ENCODE data around the gene SNX8. TPM values are rescaled to one million over a fixed set of nuclear protein-coding genes. Genes with fewer than 3 reads are reported as not detected.
"Not testable (repeated sequence)": the region's sequence is repeated elsewhere in the genome, so short reads cannot be mapped to it uniquely, and the experiment has no call there.

The SNX8 gene
- total and polyA plus RNA-seq, 2 of the 13 experiments (the other 11 are each of a cell fraction or from before 2014, with no cell fraction given): 20.6 to 45.2 TPM

DNA sequence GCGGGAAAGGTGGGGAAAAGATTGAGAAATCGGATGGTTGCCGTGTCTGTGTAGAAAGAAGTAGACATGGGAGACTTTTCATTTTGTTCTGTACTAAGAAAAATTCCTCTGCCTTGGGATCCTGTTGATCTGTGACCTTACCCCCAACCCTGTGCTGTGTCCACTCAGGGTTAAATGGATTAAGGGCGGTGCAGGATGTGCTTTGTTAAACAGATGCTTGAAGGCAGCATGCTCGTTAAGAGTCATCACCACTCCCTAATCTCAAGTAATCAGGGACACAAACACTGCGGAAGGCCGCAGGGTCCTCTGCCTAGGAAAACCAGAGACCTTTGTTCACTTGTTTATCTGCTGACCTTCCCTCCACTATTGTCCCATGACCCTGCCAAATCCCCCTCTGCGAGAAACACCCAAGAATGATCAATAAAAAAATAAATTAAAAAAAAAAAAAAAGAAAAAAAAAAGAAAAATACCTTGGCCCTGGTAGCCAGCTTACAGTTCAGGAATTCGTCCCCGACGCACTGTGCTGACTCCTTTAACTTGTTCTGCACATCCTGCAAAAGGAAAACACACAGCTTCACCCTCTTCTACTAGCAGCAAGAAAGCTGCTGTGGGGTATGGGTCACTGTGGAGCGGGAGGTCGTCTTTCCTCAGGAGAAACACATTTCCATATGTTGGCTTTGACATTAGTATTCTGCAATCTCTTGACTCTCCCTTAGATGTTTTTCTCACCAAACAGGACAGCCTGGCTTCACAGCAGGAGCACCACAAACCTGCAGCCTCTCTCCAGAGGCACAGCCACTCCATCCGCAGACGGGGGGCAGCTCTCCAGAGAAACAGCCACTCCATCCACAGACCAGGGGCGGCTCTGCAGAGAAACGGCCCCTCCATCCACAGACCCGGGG lies 44.9 kb downstream of the SNX8 start:
- H3K27me3 ChIP-seq (ENCODE audit: control insufficient read depth in 1 of 2, insufficient read depth in 2 of 2, low read length in 2 of 2); H3K4me3 ChIP-seq (replicated peaks in 1 of 3; ENCODE audit: insufficient read depth in 1 of 3, low read depth in 2 of 3, low read length in 3 of 3); H2AFZ ChIP-seq (ENCODE audit: low read length); CTCF ChIA-PET (ENCODE audit: low intra/inter-chr PET ratio, low total read pairs); H4K20me1 ChIP-seq (ENCODE audit: insufficient read depth, low read length); BruUV-seq (replicated peaks); H3K79me2 ChIP-seq (ENCODE audit: insufficient read depth, low read length); H3K9me3 ChIP-seq (ENCODE audit: low read length); in situ Hi-C loops (cut with HindIII; ENCODE audit: extremely low pct_ligation_motif_present, low pct_unique_long_range_greater_than_20kb); TF ChIP-seq FOXP1, FOXA1, SOX6 (IDR thresholded peaks at IDR 0.05): not testable (repeated sequence)
- ATAC-seq (peak; percentile 83), FAIRE-seq (peak; percentile 36), DNase-seq (ENCODE audit: low spot score) (peak; percentile 35)
- POLR2A ChIA-PET: interaction anchor here (1.5 to 2.1 kb wide), 2 partner anchors 27 to 85 kb away, joined by 5 to 6 read pairs; partner anchors contain the start of genes EIF3B, MRM2 and NUDT1
- Histone ChIP-seq H3K9ac (ENCODE audit: insufficient read depth, low read depth, low read length) (peak overlapping the region; percentile 31; the same call in 1 of the 2 replicates), H3K4me2 (ENCODE audit: low read depth, low read length) (peak overlapping the region; percentile 66), H3K4me1 (ENCODE audit: insufficient read depth, low read length) (peaks cover 43% of the 10 kb centered on the region), H3K36me3 (replicated peaks in 1 of 2; ENCODE audit: control insufficient read depth in 1 of 2, insufficient read depth in 2 of 2, low read length in 2 of 2) (peaks cover 8 to 19% of the 10 kb centered on the region in 2 experiments; a peak in 3 of 5 replicates), H3K27ac (ENCODE audit: extremely low read length, insufficient read depth, low read length) (peak overlapping the region; percentile 78)
- 43% methylated on average over 11 of the region's 18 CpGs for WGBS (ENCODE audit: low lambda C conversion rate)
- intact Hi-C loops (cut with micrococcal nuclease; ENCODE audit: unreplicated experiment): loop anchor here (1.0 kb wide), 1 partner anchor 45 kb away; the partner anchor contains the start of gene SNX8
- TF ChIP-seq HDAC2 (CRISPR knock-in tag; IDR thresholded peaks at IDR 0.05) (0 out of 2 replicates have a peak, but pooled peaks have one; percentile 20), FOXP1 (CRISPR knock-in tag; IDR thresholded peaks at IDR 0.05) (peak; percentile 49; the same call in 1 of the 2 replicates), NR2F1 (CRISPR knock-in tag; IDR thresholded peaks at IDR 0.05) (0 out of 4 replicates have a peak, but pooled peaks of 1 of the 2 experiments have one; percentile 11), TBX2 (CRISPR knock-in tag; IDR thresholded peaks at IDR 0.05; ENCODE audit: borderline replicate concordance) (peak; percentile 39; the same call in 1 of the 2 replicates), PITX1 (CRISPR knock-in tag; IDR thresholded peaks at IDR 0.05) (peak; percentile 81), FOXA1 (CRISPR knock-in tag; IDR thresholded peaks at IDR 0.05) (0 out of 2 replicates have a peak, but pooled peaks have one; percentile 44), ZNF234 (CRISPR knock-in tag; conservative IDR thresholded peaks at IDR 0.05) (0 out of 2 replicates have a peak, but pooled peaks have one; percentile 21), FOXK2 (IDR thresholded peaks at IDR 0.05) (peak; percentile 28; the same call in 1 of the 2 replicates), FOXA3 (CRISPR knock-in tag; IDR thresholded peaks at IDR 0.05) (peak; percentile 18; the same call in 1 of the 2 replicates), ZNF572 (CRISPR knock-in tag; IDR thresholded peaks at IDR 0.05) (0 out of 2 replicates have a peak, but pooled peaks have one; percentile 24), SOX6 (CRISPR knock-in tag; IDR thresholded peaks at IDR 0.05) (peak; percentile 81), ETV5 (CRISPR knock-in tag; IDR thresholded peaks at IDR 0.05; ENCODE audit: borderline replicate concordance) (peak; percentile 45; the same call in 1 of the 2 replicates), SP5 (CRISPR knock-in tag; IDR thresholded peaks at IDR 0.05; ENCODE audit: borderline replicate concordance, low read depth) (peak; percentile 85)
- TF ChIP-seq, protein P1, sequence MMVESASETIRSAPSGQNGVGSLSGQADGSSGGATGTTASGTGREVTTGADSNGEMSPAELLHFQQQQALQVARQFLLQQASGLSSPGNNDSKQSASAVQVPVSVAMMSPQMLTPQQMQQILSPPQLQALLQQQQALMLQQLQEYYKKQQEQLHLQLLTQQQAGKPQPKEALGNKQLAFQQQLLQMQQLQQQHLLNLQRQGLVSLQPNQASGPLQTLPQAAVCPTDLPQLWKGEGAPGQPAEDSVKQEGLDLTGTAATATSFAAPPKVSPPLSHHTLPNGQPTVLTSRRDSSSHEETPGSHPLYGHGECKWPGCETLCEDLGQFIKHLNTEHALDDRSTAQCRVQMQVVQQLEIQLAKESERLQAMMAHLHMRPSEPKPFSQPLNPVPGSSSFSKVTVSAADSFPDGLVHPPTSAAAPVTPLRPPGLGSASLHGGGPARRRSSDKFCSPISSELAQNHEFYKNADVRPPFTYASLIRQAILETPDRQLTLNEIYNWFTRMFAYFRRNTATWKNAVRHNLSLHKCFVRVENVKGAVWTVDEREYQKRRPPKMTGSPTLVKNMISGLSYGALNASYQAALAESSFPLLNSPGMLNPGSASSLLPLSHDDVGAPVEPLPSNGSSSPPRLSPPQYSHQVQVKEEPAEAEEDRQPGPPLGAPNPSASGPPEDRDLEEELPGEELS (CRISPR knock-in tag; IDR thresholded peaks at IDR 0.05): peak; percentile 49; the same call in 1 of the 2 replicates
- TF ChIP-seq, protein P2, sequence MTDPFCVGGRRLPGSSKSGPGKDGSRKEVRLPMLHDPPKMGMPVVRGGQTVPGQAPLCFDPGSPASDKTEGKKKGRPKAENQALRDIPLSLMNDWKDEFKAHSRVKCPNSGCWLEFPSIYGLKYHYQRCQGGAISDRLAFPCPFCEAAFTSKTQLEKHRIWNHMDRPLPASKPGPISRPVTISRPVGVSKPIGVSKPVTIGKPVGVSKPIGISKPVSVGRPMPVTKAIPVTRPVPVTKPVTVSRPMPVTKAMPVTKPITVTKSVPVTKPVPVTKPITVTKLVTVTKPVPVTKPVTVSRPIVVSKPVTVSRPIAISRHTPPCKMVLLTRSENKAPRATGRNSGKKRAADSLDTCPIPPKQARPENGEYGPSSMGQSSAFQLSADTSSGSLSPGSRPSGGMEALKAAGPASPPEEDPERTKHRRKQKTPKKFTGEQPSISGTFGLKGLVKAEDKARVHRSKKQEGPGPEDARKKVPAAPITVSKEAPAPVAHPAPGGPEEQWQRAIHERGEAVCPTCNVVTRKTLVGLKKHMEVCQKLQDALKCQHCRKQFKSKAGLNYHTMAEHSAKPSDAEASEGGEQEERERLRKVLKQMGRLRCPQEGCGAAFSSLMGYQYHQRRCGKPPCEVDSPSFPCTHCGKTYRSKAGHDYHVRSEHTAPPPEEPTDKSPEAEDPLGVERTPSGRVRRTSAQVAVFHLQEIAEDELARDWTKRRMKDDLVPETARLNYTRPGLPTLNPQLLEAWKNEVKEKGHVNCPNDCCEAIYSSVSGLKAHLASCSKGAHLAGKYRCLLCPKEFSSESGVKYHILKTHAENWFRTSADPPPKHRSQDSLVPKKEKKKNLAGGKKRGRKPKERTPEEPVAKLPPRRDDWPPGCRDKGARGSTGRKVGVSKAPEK (CRISPR knock-in tag; IDR thresholded peaks at IDR 0.05; ENCODE audit: borderline replicate concordance): peak; percentile 63; the same call in 1 of the 2 replicates

Measured in HepG2 (cell line).